Type B pancreatic cell (in vitro differentiated cells): Measurements from ENCODE around the gene LTBR. TPM values are rescaled to one million over a fixed set of nuclear protein-coding genes. Genes with fewer than 3 reads are reported as not detected.

Experiments
- DNase-seq: peaks from one replicate; pipeline ENCODE4 v3.0.0; 2021; ENCODE audit warnings: mixed read lengths; ENCODE audit not compliant: unreplicated experiment; ENCODE audit errors: extremely low spot score
- H3K27ac Mint-ChIP-seq: 2 replicates; pipeline ENCODE4 v1.8.0; 2021; ENCODE audit warnings: mild to moderate bottlenecking, mixed read lengths
- H3K27me3 Mint-ChIP-seq: 2 replicates; pipeline ENCODE4 v1.8.0; 2021; ENCODE audit warnings: mixed read lengths
- H3K36me3 Mint-ChIP-seq: 2 replicates; pipeline ENCODE4 v1.8.0; 2021; ENCODE audit warnings: mixed read lengths
- H3K4me1 Mint-ChIP-seq: one replicate; pipeline ENCODE4 v1.8.0; 2021; ENCODE audit warnings: mixed read lengths; ENCODE audit not compliant: unreplicated experiment
- H3K4me3 Mint-ChIP-seq: 2 replicates; pipeline ENCODE4 v1.8.0; 2021; ENCODE audit warnings: mild to moderate bottlenecking, mixed read lengths
- H3K9me3 Mint-ChIP-seq: 2 replicates; pipeline ENCODE4 v1.8.0; 2021; ENCODE audit warnings: mixed read lengths
- CTCF ChIP-seq: fragments of 200-600 bp; sonication (generic); conservative IDR thresholded peaks from 2 replicates; pipeline ENCODE4 v1.5.0; 2021; ENCODE audit warnings: antibody characterized with exemption, mild to moderate bottlenecking
- total RNA-seq: library from RNA; stranded (reverse); gene quantifications from 2 replicates; pipeline ENCODE4 v1.2.1, GENCODE V29; 2021; ENCODE audit warnings: low replicate concordance

Gene LTBR
- total RNA-seq, 1 donor from 2014 or later: 18.5 TPM

GRCh38 chr12:6345319-6346091 lies 38.5 kb upstream of the LTBR start:
- Mint-ChIP-seq H3K27ac (peak overlapping the region; percentile 73), H3K4me3 (no peak overlapping the region)
- no peak for DNase-seq

GRCh38 chr12:6346235-6346832 lies 37.6 kb upstream of the LTBR start:
- DNase-seq: no peak
- no peak for TF ChIP-seq CTCF
- no peak overlapping the region for H3K4me3 Mint-ChIP-seq
- peaks cover 6% of the 10 kb centered on the region for H3K36me3 Mint-ChIP-seq
- no peaks in the 10 kb centered on the region for H3K9me3 Mint-ChIP-seq
- H3K27ac Mint-ChIP-seq: peak overlapping the region; percentile 73
- H3K27me3 Mint-ChIP-seq: no peaks in the 10 kb centered on the region
- peaks cover 21% of the 10 kb centered on the region for H3K4me1 Mint-ChIP-seq

More at GRCh38 chr12:6345319-6346091, 38.5 kb upstream of the LTBR start:
- no peak for TF ChIP-seq CTCF
- Mint-ChIP-seq H3K4me1 (peaks cover 21% of the 10 kb centered on the region), H3K27me3 (no peaks in the 10 kb centered on the region), H3K36me3 (peaks cover 3% of the 10 kb centered on the region), H3K9me3 (no peaks in the 10 kb centered on the region)

- no peaks in the 10 kb centered on the region for H3K27me3 Mint-ChIP-seq
- H3K4me1 Mint-ChIP-seq: peaks cover 18% of the 10 kb centered on the region
- H3K36me3 Mint-ChIP-seq: peaks cover 6% of the 10 kb centered on the region
- H3K4me3 Mint-ChIP-seq: no peak overlapping the region
- no peak overlapping the region for H3K27ac Mint-ChIP-seq
- no peak for TF ChIP-seq CTCF
- no peak for DNase-seq
- no peaks in the 10 kb centered on the region for H3K9me3 Mint-ChIP-seq
These were observed 37.0 kb upstream of the LTBR start for GRCh38 chr12:6346942-6347341.

- peaks cover 11% of the 10 kb centered on the region for H3K4me1 Mint-ChIP-seq
- H3K9me3 Mint-ChIP-seq: no peaks in the 10 kb centered on the region
- peaks cover 6% of the 10 kb centered on the region for H3K36me3 Mint-ChIP-seq
- H3K27ac Mint-ChIP-seq: no peak overlapping the region
- DNase-seq: no peak
- H3K27me3 Mint-ChIP-seq: no peaks in the 10 kb centered on the region
- H3K4me3 Mint-ChIP-seq: no peak overlapping the region
- no peak for TF ChIP-seq CTCF
These were observed 36.3 kb upstream of the LTBR start for GRCh38 chr12:6347367-6348338.

GRCh38 chr12:6351622-6352021 lies 32.3 kb upstream of the LTBR start:
- H3K9me3 Mint-ChIP-seq: no peaks in the 10 kb centered on the region
- no peak for DNase-seq
- H3K27ac Mint-ChIP-seq: no peak overlapping the region
- H3K36me3 Mint-ChIP-seq: peaks cover 8% of the 10 kb centered on the region
- no peak overlapping the region for H3K4me3 Mint-ChIP-seq
- peaks cover 3% of the 10 kb centered on the region for H3K4me1 Mint-ChIP-seq
- TF ChIP-seq CTCF: no peak
- no peaks in the 10 kb centered on the region for H3K27me3 Mint-ChIP-seq
